ENCODE data around the gene ARHGAP21.

The ARHGAP21 gene

GRCh38 chr10:24756283-24756682 is 32.6 kb upstream of the ARHGAP21 start:
- DNase-seq (ENCODE audit: low read depth) = no peak
- TF ChIP-seq CTCF (conservative IDR thresholded peaks at IDR 0.05; ENCODE audit: low read depth, low read length) = no peak
- H3K4me3 ChIP-seq (ENCODE audit: low read length) = no peak overlapping the region

GRCh38 chr10:24751716-24752115 is 28.0 kb upstream of the ARHGAP21 start:
- no peak overlapping the region for H3K4me3 ChIP-seq (ENCODE audit: low read length)
- no peak for TF ChIP-seq CTCF (conservative IDR thresholded peaks at IDR 0.05; ENCODE audit: low read depth, low read length)
- no peak for DNase-seq (ENCODE audit: low read depth)

GRCh38 chr10:24750695-24751094 is 27.0 kb upstream of the ARHGAP21 start:
- no peak for DNase-seq (ENCODE audit: low read depth)
- H3K4me3 ChIP-seq (ENCODE audit: low read length) = no peak overlapping the region
- TF ChIP-seq CTCF (conservative IDR thresholded peaks at IDR 0.05; ENCODE audit: low read depth, low read length) = no peak

- DNase-seq (ENCODE audit: low read depth) = no peak
- H3K4me3 ChIP-seq (ENCODE audit: low read length) = no peak overlapping the region
- no peak for TF ChIP-seq CTCF (conservative IDR thresholded peaks at IDR 0.05; ENCODE audit: low read depth, low read length)
Observed at GRCh38 chr10:24748214-24748613, 24.5 kb upstream of the ARHGAP21 start.

- no peak overlapping the region for H3K4me3 ChIP-seq (ENCODE audit: low read length)
- DNase-seq (ENCODE audit: low read depth) = no peak
- no peak for TF ChIP-seq CTCF (conservative IDR thresholded peaks at IDR 0.05; ENCODE audit: low read depth, low read length)
Observed at GRCh38 chr10:24744946-24745345, 21.3 kb upstream of the ARHGAP21 start.

- H3K4me3 ChIP-seq (ENCODE audit: low read length) = no peak overlapping the region
- DNase-seq (ENCODE audit: low read depth) = no peak
- no peak for TF ChIP-seq CTCF (conservative IDR thresholded peaks at IDR 0.05; ENCODE audit: low read depth, low read length)
Observed at GRCh38 chr10:24740714-24741113, 17.0 kb upstream of the ARHGAP21 start.

GRCh38 chr10:24737001-24737400 is 13.3 kb upstream of the ARHGAP21 start:
- no peak for TF ChIP-seq CTCF (conservative IDR thresholded peaks at IDR 0.05; ENCODE audit: low read depth, low read length)
- no peak for DNase-seq (ENCODE audit: low read depth)
- H3K4me3 ChIP-seq (ENCODE audit: low read length) = no peak overlapping the region
